ENCODE data around the gene METTL23.

GRCh38 chr17:76714822-76715495 lies 11.7 kb upstream of the METTL23 start:
- TF ChIP-seq CTCF (IDR thresholded peaks at IDR 0.05) (peak; percentile 80 to 93 (median 86)), POLR2A (IDR thresholded peaks at IDR 0.05) (no peak)
